NCI-H2196 (cell line): Measurements from ENCODE around the gene POU6F2.
"Not testable (repeated sequence)": the region's sequence is repeated elsewhere in the genome, so short reads cannot be mapped to it uniquely, and the experiment has no call there.

ENCODE experiments used
- DNase-seq: peaks from one replicate; lab custom pipeline; 2025; ENCODE audit not compliant: unreplicated experiment; lab: John Stamatoyannopoulos, UW

Gene POU6F2

GRCh38 chr7:39339591-39339990 lies 361.9 kb downstream of the POU6F2 start:
- DNase-seq: no peak

GRCh38 chr7:39341083-39341482 lies 363.4 kb downstream of the POU6F2 start:
- no peak for DNase-seq

GRCh38 chr7:39342763-39343162 lies 365.1 kb downstream of the POU6F2 start:
- no peak for DNase-seq

GRCh38 chr7:39349452-39350123 lies 371.9 kb downstream of the POU6F2 start:
- no peak for DNase-seq

GRCh38 chr7:39353615-39354376 lies 376.1 kb downstream of the POU6F2 start:
- no peak for DNase-seq

GRCh38 chr7:39355664-39356063 lies 378.0 kb downstream of the POU6F2 start:
- no peak for DNase-seq

GRCh38 chr7:39356172-39356925 lies 378.6 kb downstream of the POU6F2 start:
- no peak for DNase-seq

GRCh38 chr7:39357648-39358047 lies 379.9 kb downstream of the POU6F2 start:
- DNase-seq: no peak

- DNase-seq: no peak
Measured at GRCh38 chr7:39360038-39360437, 382.3 kb downstream of the POU6F2 start.

- DNase-seq: no peak
Measured at GRCh38 chr7:39360766-39361165, 383.1 kb downstream of the POU6F2 start.

GRCh38 chr7:39365751-39366295 lies 388.1 kb downstream of the POU6F2 start:
- no peak for DNase-seq

GRCh38 chr7:39367451-39367850 lies 389.7 kb downstream of the POU6F2 start:
- DNase-seq: no peak

GRCh38 chr7:39367943-39368342 lies 390.2 kb downstream of the POU6F2 start:
- no peak for DNase-seq

- no peak for DNase-seq
Measured at GRCh38 chr7:39372383-39372782, 394.7 kb downstream of the POU6F2 start.

- DNase-seq: no peak
Measured at GRCh38 chr7:39374436-39375040, 396.8 kb downstream of the POU6F2 start.

- DNase-seq: no peak
Measured at GRCh38 chr7:39375047-39375873, 397.6 kb downstream of the POU6F2 start.

- no peak for DNase-seq
Measured at GRCh38 chr7:39375874-39376190, 398.1 kb downstream of the POU6F2 start.

GRCh38 chr7:39376881-39377280 lies 399.2 kb downstream of the POU6F2 start:
- not testable (repeated sequence) for DNase-seq

- no peak for DNase-seq
Measured at GRCh38 chr7:39379416-39379815, 401.7 kb downstream of the POU6F2 start.

GRCh38 chr7:39383136-39383535 lies 405.4 kb downstream of the POU6F2 start:
- no peak for DNase-seq
